NCI-H1417 (cell line): ENCODE results near the gene CASP12.

Experiments used
- DNase-seq, 3 experiments: peaks; one replicate each; lab custom pipeline; 2025; lab: John Stamatoyannopoulos, UW

CASP12 gene

DNA sequence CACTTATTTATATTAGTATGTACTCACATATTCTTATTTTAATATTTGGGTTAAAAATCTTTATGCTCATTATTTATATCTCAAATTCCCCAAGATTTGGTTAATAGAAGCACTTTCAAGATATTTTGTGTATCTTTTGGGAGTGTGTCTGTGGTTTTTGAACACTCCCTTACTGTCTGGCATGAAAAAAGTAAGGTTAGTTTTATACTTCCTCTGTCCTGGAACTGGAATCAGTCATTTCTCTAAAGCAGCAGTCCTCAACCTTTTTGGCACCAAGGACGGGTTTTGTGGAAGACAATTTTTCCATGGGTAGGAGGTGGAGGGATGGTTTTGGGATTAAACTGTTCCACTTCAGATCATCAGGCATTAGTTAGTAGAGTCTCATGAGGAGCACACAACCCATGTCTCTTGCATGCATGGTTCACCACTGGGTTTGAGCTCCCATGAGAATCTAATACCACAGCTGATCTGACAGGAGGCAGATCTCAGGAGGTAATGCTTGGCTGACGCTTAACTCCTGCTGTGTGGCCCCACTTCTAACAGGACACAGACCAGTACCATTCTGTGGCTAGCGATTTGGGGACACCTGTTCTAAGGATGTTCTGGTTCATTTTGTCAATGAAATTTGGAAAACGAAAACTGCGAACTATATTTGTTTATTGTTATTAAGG lies 60.2 kb downstream of the CASP12 start:
- DNase-seq, result no peak

DNA sequence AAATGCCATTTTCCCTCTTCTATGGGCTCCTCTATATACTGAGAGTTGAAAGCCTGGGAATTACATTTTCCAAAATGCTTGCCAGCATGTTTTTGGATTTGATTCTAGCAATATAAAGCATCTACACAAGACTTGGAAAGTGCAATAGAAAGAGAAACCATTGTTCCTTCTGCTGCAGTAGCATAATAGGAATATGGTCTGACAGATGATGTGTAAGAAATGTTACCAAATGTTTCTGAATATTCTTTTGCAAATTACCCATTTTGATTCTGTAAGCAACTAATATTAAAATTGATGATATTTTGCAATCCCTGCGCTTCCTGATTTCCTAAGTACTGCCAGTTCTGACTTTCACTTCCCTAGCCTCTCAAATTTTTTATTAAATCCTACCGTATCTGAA lies 61.6 kb downstream of the CASP12 start:
- DNase-seq, result no peak
